PC-9 (cell line): ENCODE results near the gene C1QL3. TPM values are rescaled to one million over a fixed set of nuclear protein-coding genes. Genes with fewer than 3 reads are reported as not detected.

Experiments
- BruUV-seq: library from RNA; stranded (reverse); fragments of 400-500 nt; replicated peaks from 2 replicates; lab custom pipeline; 2021; lab: Mats Ljungman, UMichigan
- CTCF ChIA-PET: fragments of 300-600 bp; sonication (Branson Sonifier 250); formaldehyde crosslinking; loops from one replicate; lab custom pipeline; 2022; ENCODE audit warnings: antibody characterized with exemption; lab: Charles Lee
- POLR2A ChIA-PET: fragments of 300-600 bp; sonication (Branson Sonifier 250); formaldehyde crosslinking; loops from one replicate; lab custom pipeline; 2022; ENCODE audit warnings: antibody characterized with exemption; ENCODE audit not compliant: unreplicated experiment; lab: Charles Lee
- DNase-seq, 2 experiments: peaks; one replicate each; pipeline versions ENCODE4 v3.0.0 to v3.0.0-alpha.2; 2015 to 2022; ENCODE audit warnings: mixed read lengths in 1 of 2
- H2AFZ ChIP-seq: fragments of 200-600 bp; sonication (generic); 2 replicates; pipeline ENCODE4 v1.8.1; 2017; ENCODE audit warnings: antibody characterized with exemption
- H3F3A ChIP-seq: fragments of 200-600 bp; sonication (generic); 2 replicates; pipeline ENCODE4 v1.8.1; 2017; ENCODE audit warnings: antibody characterized with exemption, mild to moderate bottlenecking, low read depth; ENCODE audit not compliant: insufficient read depth
- H3K27ac ChIP-seq: fragments of 200-600 bp; sonication (generic); 2 replicates; pipeline ENCODE4 v1.6.1; 2016; ENCODE audit warnings: mixed run types
- H3K27me3 ChIP-seq: fragments of 200-600 bp; sonication (generic); 2 replicates; pipeline ENCODE4 v1.6.1; 2016; ENCODE audit warnings: low read depth, mixed run types; ENCODE audit not compliant: insufficient read depth
- H3K36me3 ChIP-seq: fragments of 200-600 bp; sonication (generic); 2 replicates; pipeline ENCODE4 v1.6.1; 2016; ENCODE audit warnings: low read depth, mixed run types
- H3K4me1 ChIP-seq: fragments of 200-600 bp; sonication (generic); replicated peaks from 2 replicates; pipeline ENCODE4 v1.6.1; 2016; ENCODE audit warnings: mixed run types; ENCODE audit not compliant: insufficient read depth
- H3K4me2 ChIP-seq: fragments of 200-600 bp; sonication (generic); 2 replicates; pipeline ENCODE4 v1.6.1; 2017; ENCODE audit warnings: mixed run types
- H3K4me3 ChIP-seq: fragments of 200-600 bp; sonication (generic); 2 replicates; pipeline ENCODE4 v1.6.1; 2016; ENCODE audit warnings: mixed run types
- H3K79me2 ChIP-seq: fragments of 200-600 bp; sonication (generic); 2 replicates; pipeline ENCODE4 v1.6.1; 2017; ENCODE audit warnings: low read depth, mixed run types
- H3K9me2 ChIP-seq: fragments of 200-600 bp; sonication (generic); 2 replicates; pipeline ENCODE4 v1.8.1; 2017; ENCODE audit warnings: mild to moderate bottlenecking; ENCODE audit not compliant: insufficient read depth
- H3K9me3 ChIP-seq: fragments of 200-600 bp; sonication (generic); 2 replicates; pipeline ENCODE4 v1.8.1; 2016; ENCODE audit warnings: low read depth; ENCODE audit not compliant: insufficient read depth
- H4K20me1 ChIP-seq: fragments of 200-600 bp; sonication (generic); 2 replicates; pipeline ENCODE4 v1.8.1; 2017; ENCODE audit not compliant: insufficient read depth
- CTCF ChIP-seq: fragments of 200-600 bp; sonication (generic); conservative IDR thresholded peaks from 2 replicates; pipeline ENCODE4 v1.6.1; 2017; ENCODE audit warnings: mixed run types, antibody characterized with exemption, mild to moderate bottlenecking, moderate library complexity
- EZH2 ChIP-seq: fragments of 200-600 bp; sonication (generic); IDR thresholded peaks from 2 replicates; pipeline ENCODE4 v1.8.0; 2017; ENCODE audit warnings: antibody characterized with exemption, low read depth
- intact Hi-C: fragments of 100-400 bp; cut with micrococcal nuclease; formaldehyde crosslinking; loops from one replicate; pipeline ENCODE4 v1.10.0; 2022; ENCODE audit not compliant: unreplicated experiment
- total RNA-seq: library from RNA; stranded (reverse); gene quantifications from 2 replicates; pipeline ENCODE4 v1.2.3, GENCODE V29; 2021

Gene C1QL3
- total RNA-seq, 1 experiment from 2014 or later: not detected

GRCh38 chr10:16466001-16466400, 55.7 kb downstream of the C1QL3 start:
- ChIA-PET POLR2A (no interaction called here), CTCF (no interaction called here)
- H4K20me1 ChIP-seq: no peaks in the 10 kb centered on the region
- intact Hi-C loops: no loop called here
- H3F3A ChIP-seq: no peaks in the 10 kb centered on the region
- no peak overlapping the region for H3K4me3 ChIP-seq
- H3K4me2 ChIP-seq: no peak overlapping the region
- H3K4me1 ChIP-seq: no peaks in the 10 kb centered on the region
- no peak overlapping the region for H2AFZ ChIP-seq
- H3K9me2 ChIP-seq: no peaks in the 10 kb centered on the region
- no peaks in the 10 kb centered on the region for H3K27me3 ChIP-seq
- H3K79me2 ChIP-seq: no peaks in the 10 kb centered on the region
- H3K36me3 ChIP-seq: no peaks in the 10 kb centered on the region
- H3K9me3 ChIP-seq: no peaks in the 10 kb centered on the region
- BruUV-seq: no TSS peak
- TF ChIP-seq EZH2 (no peak), CTCF (no peak)
- DNase-seq: no peak
- H3K27ac ChIP-seq: no peak overlapping the region

Other genes with a start within 250 kb of the C1QL3 start
- 20.6 and 36.1 TPM in 2 replicates for gene PTER, start 84.9 kb downstream of the C1QL3 start, total RNA-seq